Activated CD4-positive, alpha-beta T cell treated with anti-CD3 and anti-CD28 coated beads for 48 hours (primary cell): ENCODE data around the gene NRCAM.

Experiments
- DNase-seq: peaks from one replicate; pipeline ENCODE4 v3.0.0-alpha.2; 2020

NRCAM gene

DNA sequence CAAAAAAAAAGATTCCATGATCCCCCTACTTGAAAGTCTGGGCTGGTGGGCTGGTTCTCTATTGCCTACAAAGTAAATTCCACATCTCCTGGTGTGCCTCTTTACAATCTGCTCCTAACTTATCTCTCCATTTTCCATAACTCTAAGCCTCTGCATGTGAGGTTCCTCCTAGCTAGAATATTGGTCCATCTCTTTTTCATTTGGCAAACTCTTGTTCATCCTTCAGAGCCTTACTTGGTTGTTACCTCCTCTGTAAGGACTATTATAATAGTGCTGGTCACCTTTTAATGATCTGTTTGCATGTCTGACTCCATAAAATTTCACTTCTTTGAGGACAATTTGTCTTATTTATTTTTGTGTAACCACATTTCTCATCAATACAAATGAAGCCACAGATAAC is 1.6 kb upstream of the NRCAM start:
- no peak for DNase-seq

DNA sequence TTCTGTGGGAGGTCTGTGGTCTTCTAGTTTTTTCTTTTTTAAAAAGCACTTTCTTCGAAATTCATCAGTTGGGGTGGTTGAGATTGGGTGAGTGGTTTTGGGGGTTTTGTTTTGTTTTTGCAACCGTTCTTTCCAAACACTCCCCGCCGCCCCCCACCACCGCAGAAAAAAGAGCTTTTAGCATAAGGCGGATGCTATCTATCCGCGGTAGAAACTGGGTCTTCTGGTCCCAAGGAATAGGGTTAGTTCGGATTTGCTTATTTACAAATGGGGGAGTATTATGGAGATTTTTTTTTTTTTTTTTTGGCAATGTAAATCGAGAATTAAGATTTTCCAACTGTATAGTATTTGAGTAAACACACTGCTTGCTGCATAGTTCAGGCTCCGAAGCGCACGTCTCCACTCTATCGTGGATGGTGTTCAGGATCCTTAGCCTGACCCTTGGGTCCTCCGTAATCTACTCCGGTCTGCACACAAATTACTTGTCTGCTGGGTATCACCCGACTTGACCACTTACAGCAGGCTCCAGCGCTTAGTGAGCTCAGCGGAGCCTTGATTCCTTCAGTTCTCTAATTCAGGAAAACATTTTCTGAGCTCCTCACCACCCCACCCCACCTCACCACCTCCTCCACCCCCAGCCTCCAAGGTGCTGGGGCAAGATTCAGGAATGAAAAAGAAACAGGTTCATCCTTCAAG is 757 bp upstream of the NRCAM start:
- DNase-seq: no peak

DNA sequence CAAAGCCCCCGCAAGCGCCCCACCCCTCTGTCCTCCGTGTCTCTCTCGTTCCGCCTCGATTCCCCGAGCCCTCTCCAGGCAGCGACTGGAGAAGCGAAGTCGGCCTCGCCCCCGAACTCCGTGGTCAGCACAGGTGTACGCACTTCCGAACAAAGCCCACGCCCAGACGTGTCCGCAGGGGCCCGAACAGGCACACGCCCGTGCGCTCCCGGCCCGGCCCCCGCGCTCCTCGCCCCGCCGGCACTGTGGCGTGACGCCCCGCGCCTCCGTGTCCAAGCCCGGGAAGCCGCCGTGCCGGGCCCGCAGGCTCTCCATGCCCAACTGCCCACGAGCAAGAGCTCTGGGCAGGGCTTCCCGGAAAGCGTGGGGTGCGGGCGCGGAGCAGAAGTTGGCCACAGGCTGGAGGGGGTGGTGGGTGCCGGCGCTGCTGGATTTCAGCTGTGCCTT is 662 bp downstream of the NRCAM start:
- peak; percentile 17 for DNase-seq

DNA sequence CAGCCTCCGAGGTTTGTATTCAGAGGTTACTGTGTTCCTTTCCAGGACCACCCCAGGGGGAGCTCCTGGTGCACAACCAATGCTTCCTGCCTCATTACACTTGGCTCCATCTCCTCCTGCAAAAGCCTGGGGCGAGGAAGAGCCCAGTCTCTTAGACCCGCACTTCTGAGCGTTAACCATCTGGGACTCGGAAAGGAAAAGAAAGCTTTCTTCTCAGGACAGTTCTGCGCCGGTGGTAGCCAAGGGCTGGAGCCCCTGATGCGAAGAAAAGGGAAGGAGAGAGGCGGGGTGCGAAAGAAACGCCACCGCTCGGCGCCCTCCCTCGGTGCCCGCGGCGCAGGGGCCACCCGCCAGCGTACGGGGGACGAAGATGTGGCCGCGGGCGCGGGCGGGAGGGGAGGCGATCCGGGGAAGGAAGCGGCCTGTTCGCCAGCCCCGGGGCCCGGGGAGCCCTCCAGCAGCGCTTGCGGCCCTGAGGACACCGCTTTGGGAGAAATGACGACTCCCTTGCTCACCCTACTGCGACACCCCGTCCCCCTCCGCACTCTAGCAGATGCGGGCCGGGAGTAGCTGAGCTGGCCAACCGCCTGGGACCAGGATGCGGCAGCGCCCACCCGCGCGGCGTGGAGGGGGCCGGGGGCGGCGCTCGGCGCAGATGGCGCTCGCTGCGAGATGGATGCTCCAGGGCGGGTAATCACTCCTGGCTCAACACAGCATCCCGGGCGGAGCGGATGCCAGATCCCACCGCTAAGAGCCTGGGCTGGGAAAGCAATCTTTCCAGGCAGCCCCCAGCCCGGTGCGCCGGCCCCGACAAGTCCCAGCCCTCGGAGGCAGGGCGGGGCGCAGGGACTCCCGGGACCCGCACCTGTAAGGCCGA is 1.3 kb downstream of the NRCAM start:
- DNase-seq: peak; percentile 22

DNA sequence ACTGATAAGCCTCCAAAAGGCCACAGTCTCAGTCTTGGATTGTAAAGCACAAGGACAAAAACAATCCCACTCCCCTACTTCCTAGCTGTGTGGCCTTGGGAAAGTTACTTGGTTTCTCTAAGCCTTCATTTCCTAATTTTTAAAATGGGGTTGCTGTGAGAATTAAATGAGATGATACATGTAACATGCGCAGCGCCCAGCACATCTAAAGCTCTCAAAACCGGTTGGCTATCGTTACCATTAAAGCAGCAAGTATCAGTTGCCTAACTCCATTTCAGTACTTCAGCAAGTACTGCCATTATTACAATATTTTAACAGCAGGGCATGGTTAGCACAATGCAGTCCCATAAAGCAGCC is 1.9 kb downstream of the NRCAM start:
- no peak for DNase-seq

DNA sequence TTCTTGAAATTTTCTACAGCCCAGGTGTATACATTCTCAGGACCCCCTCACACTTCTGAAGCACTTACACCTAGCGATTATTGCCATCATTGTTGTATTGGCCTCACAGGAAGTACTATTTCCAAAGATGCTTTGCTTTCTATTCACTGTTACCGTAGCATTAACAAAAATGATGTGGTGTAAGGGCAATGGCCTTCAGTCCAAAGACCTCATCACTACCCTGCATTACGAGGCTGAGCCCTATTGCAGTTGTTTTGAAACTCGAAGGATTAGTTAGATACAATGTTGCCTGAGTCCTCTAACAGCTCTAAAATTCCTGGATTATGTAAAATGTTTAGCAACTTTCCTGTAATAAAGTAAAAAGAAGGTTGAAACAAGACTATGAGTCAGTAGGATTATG is 2.9 kb downstream of the NRCAM start:
- no peak for DNase-seq

DNA sequence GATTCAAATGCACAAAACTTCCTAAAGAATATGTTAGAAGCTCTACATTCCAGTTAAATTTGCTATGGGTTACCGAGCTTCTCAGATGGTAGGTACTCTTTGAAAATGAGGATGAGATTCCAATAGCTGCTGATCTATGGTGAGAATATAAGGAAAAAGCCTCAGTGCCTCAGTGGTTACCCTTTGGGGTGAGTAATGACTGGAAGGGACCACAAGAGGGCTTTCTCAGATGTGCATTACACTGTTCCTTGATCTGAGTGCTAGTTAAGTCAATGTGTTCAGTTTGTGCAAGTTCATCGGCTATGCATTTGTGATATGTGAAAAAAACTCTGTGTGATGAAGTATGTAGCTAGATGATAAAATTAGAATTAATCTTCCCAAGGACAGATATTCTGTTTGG is 3.5 kb downstream of the NRCAM start:
- DNase-seq: no peak

DNA sequence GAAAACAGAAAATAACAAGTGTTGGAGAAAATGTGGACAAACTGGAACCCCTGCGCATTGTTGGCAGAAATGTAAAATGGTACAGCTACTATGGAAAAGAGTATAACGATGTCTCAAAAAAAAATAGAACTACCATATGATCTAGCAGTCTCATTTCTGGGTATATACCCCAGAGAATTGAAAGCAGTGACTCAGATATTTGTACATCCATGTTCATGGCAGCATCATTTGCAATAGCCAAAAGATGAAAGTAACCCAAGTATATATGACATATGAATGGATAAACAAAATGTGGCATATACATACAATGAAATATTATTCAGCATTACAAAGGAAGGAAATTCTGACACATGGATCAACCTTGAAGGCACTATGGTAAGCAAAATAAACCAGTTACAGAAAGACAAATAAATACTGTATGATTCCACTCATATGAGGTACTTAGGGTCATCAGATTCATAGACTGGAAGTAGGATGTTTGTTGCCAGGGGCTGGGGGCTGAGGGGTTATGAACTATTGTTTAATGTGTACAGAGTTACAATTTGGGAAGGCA is 4.9 kb downstream of the NRCAM start:
- DNase-seq: no peak

DNA sequence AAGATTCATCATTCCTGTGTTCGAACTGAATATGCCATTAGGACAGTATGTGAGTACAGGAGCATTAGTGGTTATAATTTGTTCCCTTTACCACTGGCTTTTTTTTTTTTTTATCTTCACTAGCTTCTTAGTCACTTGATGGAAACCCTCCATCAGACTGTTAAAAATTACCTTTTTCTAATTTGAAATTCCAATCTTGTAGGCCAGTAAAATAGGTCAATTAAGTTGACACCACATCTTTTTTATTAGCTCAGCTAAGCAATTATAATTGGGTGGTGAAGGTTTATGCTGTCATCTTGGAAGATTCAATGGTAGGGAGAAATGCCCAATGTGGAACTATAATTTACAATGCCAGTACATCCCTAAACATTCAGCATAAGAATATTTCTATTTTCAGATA is 6.1 kb downstream of the NRCAM start:
- no peak for DNase-seq

DNA sequence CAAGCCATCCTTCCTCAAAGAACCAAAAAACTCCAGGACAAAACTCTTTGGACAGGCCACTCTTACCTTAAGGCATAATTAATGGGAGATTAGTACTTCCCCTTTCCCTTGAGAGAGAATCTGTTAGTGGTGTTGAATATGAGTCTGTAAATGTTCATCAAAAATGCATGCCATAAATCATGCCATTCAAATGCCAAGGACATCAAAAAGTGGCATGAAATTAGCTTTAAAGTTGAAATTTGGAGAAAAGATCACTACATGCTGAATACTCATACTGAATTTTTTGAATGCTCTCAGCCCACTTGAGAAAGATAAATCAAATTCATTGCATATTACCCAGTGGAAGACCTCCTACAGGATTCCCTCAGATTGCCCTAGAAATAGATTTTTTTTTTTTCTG is 6.7 kb downstream of the NRCAM start:
- DNase-seq: no peak

DNA sequence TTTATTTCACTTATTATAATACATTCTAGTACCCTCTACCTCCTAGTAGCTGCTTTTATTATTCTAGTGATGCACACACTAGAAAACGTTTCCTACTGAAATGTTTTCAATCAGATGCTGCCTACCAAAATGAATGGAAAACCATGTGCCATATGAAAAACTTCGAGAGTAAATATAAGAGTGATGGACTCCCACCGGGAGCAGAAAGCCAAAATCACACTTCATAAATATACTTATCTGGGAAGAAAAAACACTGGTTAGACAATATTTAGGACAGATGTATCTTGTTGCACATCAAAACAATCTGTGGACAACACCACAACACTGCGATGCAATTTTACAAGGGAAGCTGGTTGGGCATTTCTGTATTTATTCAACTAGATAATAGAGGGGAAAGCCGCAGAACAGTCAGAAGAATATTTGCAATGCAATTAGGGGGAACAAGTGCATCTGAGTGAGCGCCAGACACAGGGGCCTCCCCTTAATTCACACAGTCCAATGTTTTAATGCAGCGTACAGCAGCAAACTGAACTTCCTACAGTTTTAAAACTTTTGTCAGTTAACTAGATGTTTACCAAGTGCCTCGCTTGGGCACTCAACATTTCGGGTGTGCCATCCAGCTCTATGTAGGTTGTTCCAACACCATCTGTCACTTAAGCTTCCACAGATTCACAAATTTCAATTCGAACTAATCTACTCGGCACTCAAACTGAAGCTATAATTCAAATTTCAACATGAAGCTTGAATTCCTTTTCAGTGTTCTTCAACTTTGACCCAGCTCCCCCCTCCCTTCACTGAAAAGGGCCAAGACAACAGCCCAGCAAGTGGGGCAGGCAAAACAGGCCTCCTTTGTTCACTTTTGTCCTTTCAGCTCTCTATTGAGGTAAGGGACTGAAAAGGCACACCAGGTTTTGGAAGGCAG is 7.4 kb downstream of the NRCAM start:
- DNase-seq: no peak

DNA sequence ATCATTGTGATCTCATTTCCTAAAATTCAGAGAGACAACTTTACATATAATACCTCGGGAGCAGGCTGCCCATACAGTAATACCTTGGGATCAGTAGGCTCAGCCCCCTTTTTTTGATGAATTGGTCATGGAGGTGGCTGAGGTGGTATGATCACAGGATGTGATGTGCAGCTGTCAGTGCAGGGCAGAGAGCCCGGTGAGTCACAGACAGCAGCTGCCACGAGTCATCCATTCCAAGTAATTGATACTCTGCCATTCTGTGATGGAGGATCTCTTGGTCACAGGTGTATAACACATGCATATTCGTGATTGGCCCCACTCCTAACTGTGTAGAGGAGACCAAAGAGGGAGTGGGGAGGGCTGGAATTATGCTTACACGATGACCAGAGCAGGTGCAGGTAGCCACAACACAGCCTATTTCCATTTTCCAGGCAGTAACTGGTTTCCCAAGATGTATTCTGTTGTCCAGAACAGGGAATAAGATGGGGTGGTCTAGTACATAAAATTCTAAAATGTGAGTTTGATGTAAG is 14.1 kb downstream of the NRCAM start:
- peak; percentile 66 for DNase-seq

DNA sequence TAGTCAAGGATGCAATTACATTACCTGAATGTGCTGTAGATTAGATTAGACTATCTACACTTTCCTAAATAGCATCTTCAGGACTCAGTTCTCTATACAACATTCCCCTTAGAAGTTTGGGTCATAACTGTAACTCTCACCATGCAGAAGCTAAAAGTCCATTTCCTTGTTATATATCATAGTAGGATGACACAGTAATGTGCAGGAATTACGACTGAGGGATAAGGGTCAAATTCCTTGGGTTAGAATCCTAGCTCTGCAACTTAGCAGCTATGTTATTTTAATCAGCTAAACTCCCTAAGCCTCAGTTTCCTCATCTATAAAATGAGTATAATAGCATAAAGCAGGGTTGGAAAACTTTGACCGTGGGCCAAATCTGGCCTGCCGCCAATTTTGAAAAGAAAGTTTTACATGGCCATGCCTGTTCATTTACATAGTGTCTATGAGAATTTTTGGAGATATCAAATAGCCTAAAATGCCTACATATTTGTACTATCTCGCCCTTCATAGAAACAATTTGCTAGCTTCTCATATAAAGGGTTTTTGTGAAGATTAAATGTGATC is 14.8 kb downstream of the NRCAM start:
- DNase-seq: no peak

DNA sequence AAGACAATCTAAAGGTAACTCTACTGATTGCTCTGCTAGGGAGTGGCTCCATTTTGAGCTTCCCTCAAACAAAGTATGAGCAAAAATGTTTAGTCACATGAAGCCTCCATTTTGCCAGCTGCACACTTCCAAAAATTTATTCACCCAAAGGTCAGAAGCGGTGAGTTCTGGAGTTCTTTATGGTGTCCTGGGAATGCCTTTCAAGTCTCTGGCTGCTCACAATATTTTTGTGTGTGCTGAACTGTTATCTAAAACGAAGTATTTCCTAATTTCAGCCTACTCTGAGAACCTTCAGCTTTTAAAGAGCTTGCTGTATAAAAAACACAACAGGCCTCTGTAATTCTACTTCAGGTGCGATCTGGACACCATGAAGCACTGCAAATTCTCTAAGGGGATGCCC is 15.6 kb downstream of the NRCAM start:
- DNase-seq: no peak

DNA sequence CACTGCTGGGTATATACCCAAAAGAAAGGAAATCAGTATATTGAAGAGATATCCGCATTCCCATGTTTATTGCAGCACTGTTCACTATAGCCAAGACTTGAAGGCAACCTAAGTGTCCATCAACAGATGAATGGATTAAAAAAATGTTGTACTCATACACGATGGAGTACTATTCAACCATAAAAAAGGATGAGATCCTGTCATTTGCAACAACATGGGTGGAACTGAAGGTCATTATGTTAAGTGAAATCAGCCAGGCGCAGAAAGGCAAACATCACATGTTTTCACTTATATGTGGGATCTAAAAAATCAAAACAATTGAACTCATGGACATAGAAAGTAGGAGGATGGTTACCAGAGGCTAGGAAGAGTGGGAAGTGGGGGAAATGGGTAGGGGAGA is 19.3 kb downstream of the NRCAM start:
- DNase-seq: no peak

DNA sequence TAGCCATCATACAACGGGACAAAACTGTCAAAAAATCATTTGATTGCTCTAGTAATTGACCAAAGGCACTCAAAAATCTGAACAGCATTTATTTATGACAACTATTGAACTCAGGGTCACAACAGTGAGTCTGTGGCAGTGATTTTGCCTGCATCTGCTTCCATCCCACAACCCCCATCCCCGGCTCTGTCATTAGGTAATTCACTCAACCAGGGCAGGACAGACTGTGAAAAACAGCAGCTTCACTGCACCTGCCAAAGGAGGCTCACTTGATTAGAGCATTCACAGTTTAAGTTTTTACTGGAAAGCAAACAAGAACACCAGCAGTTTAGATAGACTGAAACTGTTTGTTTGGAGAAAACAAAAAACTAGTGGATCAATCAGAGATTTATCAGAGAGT is 22.2 kb downstream of the NRCAM start:
- no peak for DNase-seq

DNA sequence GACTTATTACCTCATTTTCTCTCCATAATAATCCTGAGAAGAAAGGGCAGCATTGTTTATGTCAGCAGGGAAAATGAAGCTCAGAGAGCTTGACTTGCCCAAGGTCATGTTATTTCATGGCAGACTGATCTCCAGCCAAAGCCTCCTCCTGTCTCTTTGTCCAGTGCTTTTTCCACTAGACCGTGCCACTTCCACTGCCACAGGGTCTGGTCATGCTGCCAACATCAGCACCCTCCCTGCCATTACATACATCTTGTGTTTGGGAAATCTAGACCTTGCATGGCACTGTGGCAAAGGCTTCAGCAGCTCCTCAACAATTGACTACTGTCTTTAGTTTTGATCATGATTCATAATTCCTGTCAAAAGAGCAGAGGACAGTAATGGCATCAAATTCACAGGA is 25.1 kb downstream of the NRCAM start:
- DNase-seq: no peak

DNA sequence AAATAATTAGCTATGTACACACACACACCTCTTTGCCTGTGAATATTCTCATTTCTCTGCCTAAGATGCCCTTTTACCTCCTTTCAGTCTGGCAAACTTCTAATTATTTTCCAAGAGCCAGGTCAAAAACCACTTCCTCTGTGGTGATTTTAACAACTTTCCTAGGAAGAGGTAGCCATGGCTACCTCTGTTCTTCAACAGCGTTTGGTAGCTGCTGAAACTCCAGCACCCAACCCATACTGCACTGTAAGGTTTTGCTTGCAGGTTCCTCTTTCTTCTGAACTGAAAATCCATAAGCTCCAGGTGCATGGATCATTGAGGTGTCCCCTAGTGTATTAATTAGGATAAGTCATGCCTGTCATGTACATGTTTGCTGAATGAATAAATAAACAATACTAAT is 25.6 kb downstream of the NRCAM start:
- no peak for DNase-seq

DNA sequence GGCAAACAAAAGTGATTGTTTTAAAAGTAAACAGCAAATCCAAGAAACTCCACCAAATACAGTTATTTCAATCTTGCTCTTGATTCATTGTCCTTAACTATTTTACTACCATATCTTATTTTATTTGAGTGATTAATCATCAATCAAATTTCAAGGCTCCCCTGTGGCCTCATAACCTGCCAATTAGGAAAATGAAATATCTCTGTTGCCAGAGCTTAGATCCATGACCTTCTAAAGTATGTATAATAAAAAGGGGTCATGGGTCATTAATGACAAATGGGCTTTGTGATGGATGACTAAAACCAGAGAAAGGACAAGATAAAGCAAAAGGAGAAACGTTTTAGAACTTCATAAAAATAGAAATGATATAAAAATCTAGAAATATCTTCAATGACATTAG is 28.5 kb downstream of the NRCAM start:
- no peak for DNase-seq

DNA sequence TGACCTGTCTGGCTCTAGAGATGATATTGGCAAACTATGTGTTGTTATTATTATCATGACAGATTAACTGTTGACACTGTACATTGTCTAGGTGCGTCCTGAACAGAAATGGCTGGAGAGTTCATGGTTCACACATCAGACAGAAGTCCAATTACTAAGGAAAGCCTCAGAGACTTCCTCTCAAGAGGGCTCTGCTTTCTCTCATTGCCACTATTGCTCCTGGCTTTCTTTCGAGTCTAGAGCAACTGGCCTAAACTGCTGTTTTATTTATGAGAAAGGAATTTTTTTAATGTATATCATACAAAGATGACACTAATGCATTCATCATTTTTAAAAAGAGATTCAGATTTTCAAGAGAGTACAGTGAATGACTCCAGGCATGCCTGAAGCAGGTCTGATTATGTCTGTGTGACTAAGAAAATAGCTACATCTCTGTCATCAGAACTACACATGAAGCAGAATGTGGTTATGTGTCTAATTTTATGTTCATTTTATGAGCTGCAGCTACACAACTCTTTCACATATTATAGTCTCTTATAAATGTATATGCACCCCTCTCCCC is 30.4 kb downstream of the NRCAM start:
- no peak for DNase-seq

DNA sequence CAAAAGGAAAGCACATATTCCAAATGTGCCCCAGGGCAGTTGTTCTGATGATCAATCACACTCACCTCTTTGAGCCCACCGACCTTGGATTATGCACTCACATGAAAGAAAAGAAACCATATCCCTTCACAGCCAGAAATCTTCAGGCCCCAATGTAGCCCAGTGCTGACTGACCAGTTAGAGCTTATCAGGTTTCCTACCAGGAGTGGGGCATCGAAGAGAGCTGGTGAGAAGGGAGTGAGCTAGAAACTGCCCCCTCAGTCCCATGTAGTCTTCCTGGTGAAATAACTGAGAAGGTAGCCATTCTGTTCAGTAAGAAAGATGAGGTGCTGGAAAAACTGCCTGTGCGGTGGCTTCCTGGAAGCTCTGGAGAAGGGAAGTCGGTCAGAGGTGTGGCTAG is 32.2 kb downstream of the NRCAM start:
- DNase-seq: no peak
